ENCODE results near the gene IL15RA. TPM values are rescaled to one million over a fixed set of nuclear protein-coding genes. Genes with fewer than 3 reads are reported as not detected.

IL15RA gene
- total RNA-seq, result 3.5 and 13.7 TPM in 2 replicates

GRCh38 chr10:5977471-5978229, at the start of gene IL15RA:
TSS of gene IL15RA (minus strand) at chr10:5977543. CDS start at chr10:5977492, 51 bp downstream.

Other genes starting within 250 kb of the IL15RA start
- gene GDI2, start 164.1 kb downstream of the IL15RA start, total RNA-seq, result 532 and 540 TPM in 2 replicates
- gene ANKRD16, start 87.7 kb downstream of the IL15RA start, total RNA-seq, result 8.4 and 12.9 TPM in 2 replicates
- gene FBH1, start 87.3 kb downstream of the IL15RA start, total RNA-seq, result 96.6 and 151 TPM in 2 replicates
- not detected in 2 replicates for gene IL2RA, start 84.8 kb upstream of the IL15RA start, total RNA-seq
- 34.1 and 45.5 TPM in 2 replicates for gene RBM17, start 111.5 kb upstream of the IL15RA start, total RNA-seq
- gene PFKFB3, start 225.4 kb upstream of the IL15RA start, total RNA-seq, result 20.1 and 65.7 TPM in 2 replicates